Measurements from ENCODE around the gene PRPF6.

PRPF6 gene

GRCh38 chr20:64080013-64080812, 99.3 kb downstream of the PRPF6 start, which contains the start of gene OPRL1:
Gene OPRL1 (plus strand): TSS chr20:64080082. CDS start chr20:64092721, 12,639 bp downstream.
- no peak for DNase-seq

DNA sequence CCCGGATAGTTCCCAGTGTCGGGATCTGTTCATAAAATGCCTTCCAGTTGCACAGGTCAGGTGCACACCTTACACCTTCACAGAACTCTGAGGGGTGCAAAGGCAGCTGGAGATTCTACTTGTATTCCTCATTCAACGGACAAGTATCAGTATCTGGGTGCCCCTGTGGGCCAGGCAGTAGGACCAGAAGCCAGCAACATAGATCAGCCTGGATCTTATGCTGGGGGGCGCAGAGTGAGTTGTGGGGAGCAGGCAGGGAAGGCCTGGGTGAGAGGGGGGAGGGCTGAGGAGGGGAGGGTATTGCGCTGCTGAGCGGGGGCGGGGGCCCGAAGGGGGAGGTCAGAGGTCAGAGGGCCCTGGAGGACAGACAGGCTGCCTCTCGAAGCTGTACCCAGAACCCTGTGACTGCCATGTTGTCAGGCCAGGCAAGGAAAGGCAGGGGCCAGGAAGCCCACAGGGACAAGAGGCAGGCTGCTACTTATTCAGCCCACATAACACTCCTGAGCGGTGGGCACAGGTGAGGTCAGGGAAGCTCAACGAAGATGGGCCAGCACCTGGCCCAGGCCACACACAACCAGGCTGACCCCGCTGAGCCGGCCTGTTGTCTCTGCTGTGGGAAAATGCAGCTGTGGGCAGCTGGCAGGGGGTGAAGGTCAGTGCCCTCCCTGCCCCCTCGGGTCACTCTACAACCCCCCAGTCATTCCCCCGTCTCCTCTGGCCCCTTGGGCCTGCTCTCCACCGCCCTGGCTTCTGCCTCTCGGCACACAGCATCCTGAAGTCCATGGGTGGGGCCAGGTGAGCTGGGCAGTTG, 100.1 kb downstream of the PRPF6 start:
- no peak for DNase-seq

- no peak for DNase-seq
These were observed 100.7 kb downstream of the PRPF6 start for GRCh38 chr20:64081624-64081964.

DNA sequence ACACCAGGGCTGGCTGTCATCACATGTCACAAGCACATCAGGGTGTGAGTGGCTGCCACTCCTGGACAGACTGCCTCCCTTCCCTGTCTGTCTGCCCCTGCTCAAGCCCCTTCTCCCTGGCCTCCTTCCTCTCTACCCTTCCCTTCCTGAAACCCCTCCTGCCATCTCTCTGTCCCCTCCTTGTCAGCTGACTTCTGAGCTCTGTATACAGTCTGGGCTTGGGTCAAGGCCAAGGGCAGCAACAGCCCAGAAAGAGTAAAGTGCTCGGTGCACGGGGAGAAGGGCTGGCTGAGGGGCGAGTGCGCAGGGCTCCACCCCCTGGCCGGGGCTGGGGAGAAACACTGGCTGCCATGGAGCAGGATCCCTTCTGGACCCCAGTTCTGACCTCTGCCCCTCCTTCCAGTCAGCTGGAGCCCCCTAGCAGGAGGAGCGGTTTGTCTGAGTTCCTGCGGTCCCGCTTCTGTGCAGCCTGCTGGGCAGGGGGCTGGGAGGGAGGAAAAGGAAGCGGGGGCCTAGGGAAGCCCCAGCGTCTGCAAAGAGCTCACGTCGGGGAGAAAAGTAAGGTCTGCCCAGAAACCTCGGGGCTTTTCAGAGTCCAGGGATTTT, 101.3 kb downstream of the PRPF6 start:
- DNase-seq, result no peak

Measured in fibroblast of upper back skin (primary cell).